SH-SY5Y (cell line): ENCODE data around the gene HIVEP2.

Experiments used
- GATA2 ChIP-seq: IDR thresholded peaks from 2 replicates; pipeline ENCODE4 v1.6.1; 2011; ENCODE audit warnings: mild to moderate bottlenecking, low read depth, low read length
- GATA3 ChIP-seq: IDR thresholded peaks from 2 replicates; pipeline ENCODE4 v1.6.1; 2011; ENCODE audit warnings: low read depth, mild to moderate bottlenecking, low read length, moderate library complexity

HIVEP2 gene

DNA sequence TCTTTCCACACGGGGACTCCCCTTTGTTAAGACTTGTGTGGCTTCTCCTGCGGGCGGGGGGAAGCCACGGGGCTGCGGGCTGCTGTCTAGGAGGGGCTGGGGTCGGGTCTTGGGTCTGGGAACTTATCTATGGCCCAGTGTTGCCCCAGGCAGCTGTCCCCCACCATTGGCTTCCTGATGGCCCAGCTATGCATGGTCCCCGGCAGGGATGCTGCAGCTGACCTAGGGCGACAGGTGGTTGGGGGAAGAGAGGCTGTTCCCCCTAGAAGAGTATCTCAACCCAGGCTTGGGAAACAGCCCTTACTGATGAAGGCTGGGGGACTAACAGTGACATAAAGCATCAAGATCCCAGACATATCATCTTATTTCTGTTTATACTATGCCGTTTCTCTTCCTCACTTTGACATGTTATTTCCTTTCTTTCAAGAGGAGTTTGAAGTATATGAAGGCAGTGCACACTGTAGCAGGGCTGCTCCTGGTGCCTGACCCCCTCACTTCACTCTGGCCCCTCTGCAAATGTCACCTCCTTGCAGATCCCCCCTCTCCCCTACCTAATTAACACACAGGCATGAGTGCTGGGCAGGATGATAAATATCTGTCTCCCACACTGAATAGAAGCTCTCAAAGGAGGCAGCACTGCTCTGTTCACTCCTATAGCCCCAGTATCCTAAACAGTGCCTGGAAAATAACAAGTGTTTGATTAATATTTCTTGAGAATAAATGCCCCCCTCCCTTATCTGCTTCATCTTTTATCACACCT lies 87.0 kb downstream of the HIVEP2 start:
- TF ChIP-seq GATA2, result no peak
- no peak for TF ChIP-seq GATA3

DNA sequence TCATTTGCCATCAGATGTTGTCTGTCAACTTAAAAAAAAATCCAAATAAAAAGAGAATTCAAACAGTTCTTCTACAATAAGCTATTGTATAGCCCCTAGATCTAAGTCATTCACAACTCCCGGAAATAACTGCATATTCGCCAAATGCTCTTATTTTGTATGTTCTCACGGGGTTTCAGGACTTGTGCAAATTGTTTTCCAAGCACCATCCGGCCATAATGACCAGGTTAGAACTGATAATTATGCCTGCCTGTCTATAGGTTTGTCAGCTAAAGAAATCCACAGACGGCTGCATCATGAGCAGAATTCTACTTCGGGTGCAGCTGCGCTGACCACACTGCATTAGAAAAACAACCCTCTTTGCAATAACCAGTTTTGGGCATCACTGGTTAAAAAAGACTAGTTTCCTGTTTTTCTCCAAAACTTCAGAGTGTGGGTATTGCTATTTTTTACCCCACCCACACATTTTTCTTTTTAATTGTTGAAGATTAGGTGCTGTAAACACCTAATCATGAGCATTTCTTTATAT lies 87.7 kb downstream of the HIVEP2 start:
- no peak for TF ChIP-seq GATA2
- TF ChIP-seq GATA3, result no peak

DNA sequence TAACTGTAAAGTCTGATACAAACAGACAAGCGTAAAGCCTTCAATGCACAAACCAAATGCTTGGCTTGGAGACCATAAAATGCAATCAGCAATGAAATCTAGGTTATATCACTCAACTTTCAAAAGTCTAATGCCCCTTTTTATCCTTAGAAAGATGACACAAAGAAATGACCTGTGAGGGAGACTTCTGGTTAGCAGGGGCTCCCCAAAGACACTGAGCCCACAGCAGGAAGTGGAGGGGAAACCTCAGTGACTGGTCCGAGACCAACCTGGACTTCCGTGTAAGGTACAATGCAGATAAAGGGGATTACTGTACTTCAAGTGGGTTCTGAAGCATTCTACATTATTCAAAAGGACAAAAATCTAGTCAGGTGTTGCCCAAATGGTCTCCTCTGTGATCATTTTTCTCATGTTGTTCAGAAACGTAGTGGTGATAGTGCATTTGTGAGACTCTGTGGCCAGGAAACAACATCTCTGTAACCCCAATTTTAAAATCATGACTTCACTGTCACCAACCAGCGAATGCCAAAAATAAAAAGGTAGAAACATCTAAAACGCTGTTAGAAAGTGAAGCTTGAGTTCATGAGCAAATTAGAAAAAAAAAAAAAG lies 88.2 kb downstream of the HIVEP2 start:
- TF ChIP-seq GATA2 (no peak), GATA3 (no peak)

DNA sequence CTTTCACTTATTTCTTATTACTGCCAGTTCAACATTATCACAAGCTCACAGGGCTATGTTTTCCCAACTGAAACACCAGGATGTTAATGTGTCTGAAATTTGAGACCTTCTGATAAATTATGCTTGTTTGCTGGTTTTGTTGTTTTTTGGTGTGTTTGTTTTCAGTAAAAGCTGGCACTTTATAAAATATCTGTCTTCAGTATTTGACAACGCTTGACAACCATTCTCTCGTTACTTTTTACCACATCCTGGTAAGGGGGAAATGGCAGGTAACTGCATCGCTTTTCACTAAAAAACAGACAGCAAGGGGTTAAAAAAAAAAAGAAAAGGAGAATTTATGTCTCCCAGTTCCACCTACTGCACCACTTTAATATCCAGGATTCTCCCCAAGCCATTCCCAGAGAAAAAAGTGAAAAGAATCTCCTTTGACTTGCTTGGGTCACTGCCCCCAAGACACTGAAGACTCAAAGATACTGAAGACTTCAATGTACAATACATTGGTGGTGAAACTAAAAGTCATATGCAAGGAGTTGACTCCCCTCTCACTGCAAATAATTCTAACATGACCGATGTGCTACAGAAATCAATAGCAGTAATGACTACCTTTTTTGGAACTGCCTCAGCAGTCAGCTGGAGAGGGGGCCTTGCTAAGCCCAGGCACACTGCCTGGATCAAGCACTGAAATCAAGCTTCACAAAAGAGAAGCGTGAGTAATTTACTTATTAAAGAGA lies 88.9 kb downstream of the HIVEP2 start:
- TF ChIP-seq GATA2 (no peak), GATA3 (no peak)

DNA sequence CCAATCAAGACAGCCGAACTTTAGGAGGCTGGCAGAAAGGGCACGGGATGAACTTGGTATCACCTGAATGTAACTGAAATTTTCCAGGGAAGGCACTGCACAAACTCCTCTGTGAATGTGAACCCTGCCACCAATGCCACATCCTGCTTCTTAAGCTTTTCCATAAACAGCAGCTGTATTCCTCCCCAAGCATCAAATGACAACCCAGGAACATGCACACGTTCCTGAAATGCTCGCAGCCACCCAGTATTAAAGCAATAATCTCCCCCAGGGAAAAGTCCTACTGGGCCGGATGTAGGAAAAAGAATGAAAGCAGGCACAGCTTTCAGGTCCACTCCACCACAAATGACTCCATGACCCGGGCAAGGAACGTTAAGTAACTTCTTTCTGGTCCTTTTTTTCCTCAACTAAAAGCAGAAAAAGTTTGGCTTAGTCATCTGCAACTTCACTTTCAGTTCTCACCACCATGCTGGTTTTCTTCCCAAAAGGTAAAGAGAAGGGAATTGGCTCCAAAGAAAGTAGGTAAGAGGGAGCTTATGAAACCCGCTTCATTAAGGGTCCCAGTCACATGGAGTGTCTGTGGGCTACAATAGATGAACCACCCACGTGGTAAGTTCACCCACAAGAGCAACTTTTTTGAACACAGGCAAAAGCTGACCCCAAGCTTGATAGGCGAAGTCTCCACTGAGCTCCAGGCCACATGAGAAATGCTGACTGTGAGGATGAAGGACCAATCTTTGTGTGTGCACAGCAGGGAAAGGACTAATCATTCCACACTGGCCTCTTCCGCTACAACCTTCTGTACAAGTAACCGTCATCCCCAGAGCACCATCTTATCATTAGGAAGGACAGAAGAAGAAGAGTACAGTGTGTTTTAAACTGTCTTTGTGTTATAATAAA lies 90.1 kb downstream of the HIVEP2 start:
- TF ChIP-seq GATA3 (no peak), GATA2 (no peak)

DNA sequence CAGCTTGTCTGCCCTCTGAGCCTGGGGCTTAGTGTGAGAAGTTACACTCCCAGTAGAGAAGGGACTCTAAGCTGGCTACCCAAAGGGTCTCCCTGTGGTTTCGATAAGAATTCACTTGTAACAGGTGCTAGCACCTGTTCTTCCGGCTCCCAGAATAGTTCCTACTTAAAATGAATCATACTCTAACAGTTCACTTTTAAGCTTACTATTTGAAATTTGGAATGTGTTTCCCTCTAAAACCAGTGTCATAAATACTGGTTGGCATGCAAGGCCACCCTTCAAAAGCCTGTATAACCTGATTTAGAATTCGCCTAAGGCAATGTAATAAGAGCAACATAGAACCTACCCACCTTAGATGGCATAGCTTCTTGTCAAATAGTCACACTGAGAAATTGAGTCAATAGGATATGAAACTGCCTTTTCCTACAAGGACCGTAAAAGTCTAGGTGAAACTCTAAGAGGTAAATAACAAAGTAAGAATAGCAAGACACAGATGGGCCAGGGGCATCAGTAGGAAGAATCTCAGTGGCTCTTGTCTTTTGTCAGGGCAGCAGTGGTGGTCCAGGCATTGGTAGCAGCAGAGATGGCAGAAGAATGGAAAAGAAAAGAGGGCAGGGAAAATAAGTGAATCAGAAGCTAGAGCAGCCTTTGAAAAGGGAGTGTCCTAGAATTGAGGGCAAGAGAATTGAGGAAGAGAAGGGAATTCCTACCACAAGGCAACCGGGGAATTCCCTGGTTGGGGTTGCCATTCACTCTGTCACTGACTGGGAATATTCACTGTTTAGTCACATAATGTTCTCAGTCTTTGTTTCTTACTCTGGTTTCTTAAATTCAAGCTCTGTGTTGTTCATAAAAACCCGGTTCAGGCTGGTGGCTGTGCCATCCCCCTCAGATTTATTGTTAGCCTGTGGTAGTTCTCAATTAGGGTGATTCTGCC lies 91.5 kb downstream of the HIVEP2 start:
- TF ChIP-seq GATA3 (no peak), GATA2 (no peak)

DNA sequence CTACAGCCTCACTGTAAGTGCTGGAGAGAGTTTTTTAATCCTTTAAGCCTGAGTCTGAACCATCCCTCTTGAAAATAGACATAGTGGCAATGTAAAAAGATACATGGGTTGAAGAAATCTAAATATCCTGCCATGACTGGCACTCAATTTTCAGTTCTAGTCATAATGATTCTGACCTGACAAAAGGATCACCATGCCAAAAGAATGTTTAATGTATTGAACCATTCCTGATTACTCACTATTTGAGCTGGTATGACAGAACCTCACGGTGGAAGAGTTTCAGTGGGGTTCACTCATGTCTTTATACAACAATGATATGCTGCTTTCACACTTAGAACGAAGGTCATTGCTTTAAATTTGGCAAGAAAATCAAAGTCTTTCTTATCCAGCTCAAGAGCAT lies 93.4 kb downstream of the HIVEP2 start:
- no peak for TF ChIP-seq GATA3
- TF ChIP-seq GATA2, result no peak

DNA sequence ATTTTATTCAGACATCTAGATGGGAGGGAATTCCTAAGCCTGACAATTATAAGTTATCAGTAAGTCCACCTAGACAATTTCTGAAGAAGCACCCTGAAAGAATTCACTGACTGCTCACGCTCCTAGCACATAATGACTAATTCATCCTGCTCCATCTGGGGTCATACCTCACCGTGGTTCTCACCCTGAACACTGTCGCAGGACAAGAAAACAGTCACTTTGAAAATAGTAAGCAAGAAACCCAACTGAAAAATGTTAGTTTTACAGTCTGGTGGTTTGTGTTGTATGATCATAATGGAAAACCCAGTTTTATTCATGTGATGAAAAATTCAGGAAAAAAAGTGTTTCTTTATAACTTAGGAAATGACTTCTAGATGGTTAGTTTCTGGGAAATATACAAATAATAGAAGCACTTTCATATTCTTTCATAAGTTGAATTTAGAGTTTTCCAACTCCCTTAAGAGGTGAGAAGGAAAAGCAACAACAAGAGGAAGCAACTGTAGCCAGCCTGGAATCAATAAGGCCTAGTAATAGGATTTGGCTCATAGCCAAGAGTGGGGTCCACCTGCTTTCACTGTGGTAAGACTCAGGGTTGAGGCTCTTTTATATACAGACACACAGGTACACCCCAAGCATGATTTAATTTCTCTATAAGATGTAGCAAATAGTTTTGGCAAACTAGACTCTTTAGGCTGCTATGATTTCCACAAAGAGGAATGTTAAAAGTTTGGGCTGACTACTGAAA lies 94.1 kb downstream of the HIVEP2 start:
- no peak for TF ChIP-seq GATA3
- TF ChIP-seq GATA2, result no peak

DNA sequence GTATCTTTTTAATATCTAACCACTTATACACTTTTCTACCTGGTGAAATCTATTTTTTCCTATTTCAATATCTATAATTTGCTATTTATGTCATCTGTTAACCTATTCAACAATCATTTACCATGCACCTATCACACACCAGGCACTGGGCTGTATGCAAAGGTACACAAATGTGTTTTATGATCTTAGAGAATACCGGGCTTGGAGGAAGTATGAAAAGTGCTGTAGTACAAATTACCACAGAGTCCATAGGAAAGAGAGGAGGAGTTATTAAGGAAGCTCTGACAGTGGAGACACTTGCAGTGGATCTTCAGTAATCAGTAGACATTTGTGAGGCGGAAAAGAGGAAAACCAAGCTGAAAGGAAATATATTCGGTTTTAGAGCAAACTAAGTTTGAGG lies 96.0 kb downstream of the HIVEP2 start:
- TF ChIP-seq GATA2 (no peak), GATA3 (no peak)

DNA sequence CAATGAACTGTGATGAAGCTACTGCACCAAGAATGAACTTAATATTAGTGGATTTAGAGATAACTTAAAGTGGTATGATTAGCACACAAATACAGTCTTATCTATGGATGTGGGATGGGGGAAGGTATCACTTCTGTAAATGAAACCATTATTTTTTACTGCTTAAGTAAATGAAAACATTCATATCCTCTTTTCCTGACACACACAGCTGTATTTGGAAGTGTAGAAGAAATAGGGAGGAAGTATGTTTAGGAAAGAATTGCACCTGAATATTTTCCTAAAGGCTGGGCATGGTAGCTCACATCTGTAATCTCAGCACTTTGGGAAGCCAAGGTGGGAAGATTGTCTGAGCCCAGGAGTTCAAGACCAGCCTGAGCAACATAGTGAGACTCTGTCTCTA lies 96.8 kb downstream of the HIVEP2 start:
- no peak for TF ChIP-seq GATA2
- TF ChIP-seq GATA3, result no peak

DNA sequence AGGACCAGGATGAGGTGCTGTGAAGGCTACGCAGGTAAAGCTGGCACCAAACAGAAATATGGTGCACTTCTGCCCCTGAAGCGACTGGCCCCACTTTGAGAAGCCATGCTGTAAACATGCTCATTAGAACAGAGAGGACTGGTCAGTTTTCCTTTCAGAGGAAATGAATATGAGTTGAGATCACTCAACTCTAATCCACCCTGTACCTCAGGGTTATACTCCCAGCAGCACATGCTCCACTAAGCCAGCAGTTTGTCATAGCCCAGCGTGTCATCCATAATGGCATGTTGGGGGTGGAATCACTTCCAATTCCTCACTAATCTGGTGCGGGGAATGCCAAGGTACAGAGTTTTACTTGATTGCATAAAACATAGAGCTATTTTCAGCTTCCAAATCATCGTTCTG lies 98.1 kb downstream of the HIVEP2 start:
- TF ChIP-seq GATA2 (no peak), GATA3 (no peak)

DNA sequence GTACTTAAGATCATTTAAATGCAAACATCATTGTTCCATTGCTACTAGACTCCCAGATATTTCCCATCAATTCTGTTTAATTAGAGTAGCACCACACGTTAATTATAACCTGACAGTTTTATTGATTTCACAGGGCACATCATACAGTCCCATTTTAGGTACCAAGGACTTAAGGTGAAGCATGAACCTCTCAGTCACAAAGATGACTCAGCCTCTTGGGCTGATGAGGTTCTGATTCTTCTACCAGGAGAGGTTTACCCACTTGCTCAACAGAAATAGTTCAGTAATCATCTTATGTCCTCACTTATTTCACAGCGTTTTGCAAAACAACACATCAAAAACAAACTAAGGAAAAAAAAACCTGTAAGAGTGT lies 98.5 kb downstream of the HIVEP2 start:
- TF ChIP-seq GATA3 (no peak), GATA2 (no peak)
